Esophagus squamous epithelium (tissue), 5 donors: ENCODE results near the gene STAMBP. TPM values are rescaled to one million over a fixed set of nuclear protein-coding genes. Genes with fewer than 3 reads are reported as not detected.

Experiments used
- DNase-seq: peaks from one replicate; lab custom pipeline; 2025; lab: John Stamatoyannopoulos, UW
- H3K27ac ChIP-seq, 4 donors: fragments of 200-600 bp; sonication (generic); one replicate each; pipeline ENCODE4 v1.5.1; 2016 to 2019; ENCODE audit warnings: mild to moderate bottlenecking in 1 of 4
- H3K27me3 ChIP-seq, 4 donors: fragments of 200-600 bp; sonication (generic); 1 replicate in 3 of 4; 2 replicates in 1 of 4; pipeline versions ENCODE4 v1.5.1 to v1.6.0; 2017 to 2021; ENCODE audit warnings: antibody characterized with exemption in 1 of 4
- H3K36me3 ChIP-seq, 3 donors: fragments of 200-600 bp; sonication (generic); one replicate each; pipeline ENCODE4 v1.5.1; 2016 to 2019
- H3K4me1 ChIP-seq, 3 donors: fragments of 200-600 bp; sonication (generic); one replicate each; pipeline ENCODE4 v1.5.1; 2017 to 2019
- H3K4me3 ChIP-seq, 4 donors: fragments of 200-600 bp; sonication (generic); 1 replicate in 3 of 4; 2 replicates in 1 of 4; pipeline ENCODE4 v1.5.1; 2016 to 2019; ENCODE audit warnings: mild to moderate bottlenecking in 2 of 4, moderate library complexity in 1 of 4
- H3K9me3 ChIP-seq, 3 donors: fragments of 200-600 bp; sonication (generic); one replicate each; pipeline ENCODE4 v1.5.1; 2016 to 2019
- CTCF ChIP-seq, 6 experiments: fragments of 450-650 bp in 4 of 6; fragments of 200-600 bp in 2 of 6; sonication (generic) in 2 of 6; IDR thresholded peaks; one replicate each; pipeline ENCODE4 v1.5.1; 2016 to 2019; ENCODE audit warnings: antibody characterized with exemption in 6 of 6, mild to moderate bottlenecking in 4 of 6, moderate library complexity in 4 of 6
- POLR2A ChIP-seq, 4 donors: fragments of 450-650 bp; IDR thresholded peaks; one replicate each; pipeline ENCODE4 v1.6.1; 2017; ENCODE audit warnings: antibody characterized with exemption in 4 of 4, mild to moderate bottlenecking in 4 of 4, moderate library complexity in 3 of 4
- WGBS, 2 donors: methylation state at CpG; one replicate each; pipeline ENCODE4 v1.1.5; 2018; 5-methylcytosine and 5-hydroxymethylcytosine counted together
- intact Hi-C: fragments of 100-400 bp; cut with DNase I; formaldehyde crosslinking; loops from one replicate; pipeline ENCODE4 v1.15.0; 2022
- total RNA-seq, 4 donors: library from RNA; depleted of rRNA; stranded (reverse); fragments of >200 nt; gene quantifications; one replicate each; pipeline ENCODE4 v1.1.0, GENCODE V29; 2016
- donor health status: DM: yes; HTN: yes; CAD: no.

STAMBP gene
- total RNA-seq, 4 donors from 2014 or later = 23.5 to 36.8 (median 32.5) TPM

GRCh38 chr2:73915437-73915993 is 86.8 kb downstream of the STAMBP start:
- H3K27ac ChIP-seq = no peak overlapping the region
- intact Hi-C loops = no loop called here
- no peak for DNase-seq
- no peaks in the 10 kb centered on the region for H3K4me1 ChIP-seq
- TF ChIP-seq POLR2A (IDR thresholded peaks at IDR 0.05) (no peak), CTCF (IDR thresholded peaks at IDR 0.05) (no peak)
- no peaks in the 10 kb centered on the region for H3K36me3 ChIP-seq
- H3K27me3 ChIP-seq = no peaks in the 10 kb centered on the region
- WGBS, 2 donors = 81 to 89% methylated on average over 5 of the region's 5 CpGs
- H3K4me3 ChIP-seq = no peak overlapping the region
- no peaks in the 10 kb centered on the region for H3K9me3 ChIP-seq

GRCh38 chr2:73916666-73917065 is 87.9 kb downstream of the STAMBP start:
- Histone ChIP-seq H3K9me3 (no peaks in the 10 kb centered on the region), H3K27ac (no peak overlapping the region), H3K27me3 (peaks cover 0 to 8% (median 0%) of the 10 kb centered on the region in 4 donors), H3K4me1 (no peaks in the 10 kb centered on the region), H3K36me3 (no peaks in the 10 kb centered on the region), H3K4me3 (no peak overlapping the region)
- DNase-seq = no peak
- TF ChIP-seq POLR2A (IDR thresholded peaks at IDR 0.05) (no peak), CTCF (IDR thresholded peaks at IDR 0.05) (no peak)
- intact Hi-C loops = no loop called here
- 40 to 43% methylated on average over 2 of the region's 2 CpGs for WGBS, 2 donors

- Histone ChIP-seq H3K4me1 (no peaks in the 10 kb centered on the region), H3K27ac (no peak overlapping the region), H3K4me3 (no peak overlapping the region), H3K9me3 (no peaks in the 10 kb centered on the region), H3K27me3 (peaks cover 0 to 8% (median 0%) of the 10 kb centered on the region in 4 donors), H3K36me3 (no peaks in the 10 kb centered on the region)
- intact Hi-C loops = no loop called here
- DNase-seq = no peak
- TF ChIP-seq POLR2A (IDR thresholded peaks at IDR 0.05) (no peak), CTCF (IDR thresholded peaks at IDR 0.05) (no peak)
- 36 to 45% methylated on average over 2 of the region's 2 CpGs for WGBS, 2 donors
Observed at GRCh38 chr2:73917296-73917695, 88.5 kb downstream of the STAMBP start.

GRCh38 chr2:73917696-73918207 is 89.0 kb downstream of the STAMBP start:
- intact Hi-C loops = no loop called here
- no peaks in the 10 kb centered on the region for H3K9me3 ChIP-seq
- H3K4me1 ChIP-seq = no peaks in the 10 kb centered on the region
- H3K36me3 ChIP-seq = no peaks in the 10 kb centered on the region
- TF ChIP-seq CTCF (IDR thresholded peaks at IDR 0.05) = no peak
- TF ChIP-seq POLR2A (IDR thresholded peaks at IDR 0.05) = no peak
- no peak for DNase-seq
- 55 to 76% methylated on average over 4 of the region's 4 CpGs for WGBS, 2 donors
- H3K4me3 ChIP-seq = no peak overlapping the region
- peaks cover 0 to 8% (median 0%) of the 10 kb centered on the region in 4 donors for H3K27me3 ChIP-seq
- no peak overlapping the region for H3K27ac ChIP-seq

GRCh38 chr2:73918856-73919255 is 90.1 kb downstream of the STAMBP start:
- Histone ChIP-seq H3K27ac (no peak overlapping the region), H3K4me3 (no peak overlapping the region), H3K36me3 (no peaks in the 10 kb centered on the region), H3K4me1 (no peaks in the 10 kb centered on the region), H3K9me3 (no peaks in the 10 kb centered on the region), H3K27me3 (peaks cover 0 to 8% (median 0%) of the 10 kb centered on the region in 4 donors)
- intact Hi-C loops = no loop called here
- TF ChIP-seq POLR2A (IDR thresholded peaks at IDR 0.05) = no peak
- TF ChIP-seq CTCF (IDR thresholded peaks at IDR 0.05) = no peak
- WGBS, 2 donors = 75 to 83% methylated on average over 2 to 3 of the region's 3 CpGs
- DNase-seq = no peak
